Measurements from ENCODE around the gene HARS2.

DNA sequence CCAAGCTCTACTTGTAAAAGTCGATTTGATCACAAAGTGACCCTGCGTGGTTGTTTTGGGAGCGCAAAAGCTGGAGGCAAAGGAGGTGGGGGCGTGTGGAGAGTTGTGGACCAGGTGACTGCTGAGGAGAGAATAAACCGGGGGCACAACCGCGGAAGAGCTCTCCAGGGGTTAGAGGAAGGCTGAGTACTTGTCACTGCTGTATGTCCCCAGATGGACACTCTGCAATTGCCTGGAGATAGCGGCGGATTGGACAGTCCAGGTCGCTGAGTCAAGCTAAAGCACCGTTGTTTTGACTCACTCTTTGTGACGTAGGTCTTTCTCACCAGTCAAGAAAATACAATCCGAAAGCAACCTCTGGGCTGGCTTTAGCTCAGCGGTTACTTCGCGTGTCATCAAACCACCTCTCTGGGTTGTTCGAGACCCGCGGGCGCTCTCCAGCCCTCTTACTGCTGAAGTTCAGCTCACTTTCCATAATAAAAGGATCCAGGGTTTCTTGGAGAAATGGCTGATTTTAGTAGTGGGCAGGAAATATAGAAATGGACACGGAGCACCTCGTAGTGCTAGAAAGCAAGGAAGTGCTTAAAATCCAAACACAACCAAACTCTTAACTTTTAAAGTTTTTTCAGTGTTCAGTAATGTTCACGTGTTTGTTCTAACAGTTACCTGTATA, 34.7 kb downstream of the HARS2 start:
- no peak for TF ChIP-seq ZNF274 (IDR thresholded peaks at IDR 0.05; ENCODE audit: low read depth, low read length)
- TF ChIP-seq SUZ12 (IDR thresholded peaks at IDR 0.05; ENCODE audit: extremely low read depth, insufficient read depth, insufficient read length) = no peak
- no peak for TF ChIP-seq YY1 (IDR thresholded peaks at IDR 0.05; ENCODE audit: insufficient read depth, insufficient read length)

All from NT2/D1 (cell line).